ENCODE measurements around the gene RAD51B. TPM values are rescaled to one million over a fixed set of nuclear protein-coding genes. Genes with fewer than 3 reads are reported as not detected.
A peak's percentile ranks its signal among the peaks of the same experiment; 100 is the strongest.
"Not testable (repeated sequence)": the region's sequence is repeated elsewhere in the genome, so short reads cannot be mapped to it uniquely, and the experiment has no call there.

RAD51B gene
- total RNA-seq, 2 donors from 2014 or later, result 9.3 to 12.1 TPM

DNA sequence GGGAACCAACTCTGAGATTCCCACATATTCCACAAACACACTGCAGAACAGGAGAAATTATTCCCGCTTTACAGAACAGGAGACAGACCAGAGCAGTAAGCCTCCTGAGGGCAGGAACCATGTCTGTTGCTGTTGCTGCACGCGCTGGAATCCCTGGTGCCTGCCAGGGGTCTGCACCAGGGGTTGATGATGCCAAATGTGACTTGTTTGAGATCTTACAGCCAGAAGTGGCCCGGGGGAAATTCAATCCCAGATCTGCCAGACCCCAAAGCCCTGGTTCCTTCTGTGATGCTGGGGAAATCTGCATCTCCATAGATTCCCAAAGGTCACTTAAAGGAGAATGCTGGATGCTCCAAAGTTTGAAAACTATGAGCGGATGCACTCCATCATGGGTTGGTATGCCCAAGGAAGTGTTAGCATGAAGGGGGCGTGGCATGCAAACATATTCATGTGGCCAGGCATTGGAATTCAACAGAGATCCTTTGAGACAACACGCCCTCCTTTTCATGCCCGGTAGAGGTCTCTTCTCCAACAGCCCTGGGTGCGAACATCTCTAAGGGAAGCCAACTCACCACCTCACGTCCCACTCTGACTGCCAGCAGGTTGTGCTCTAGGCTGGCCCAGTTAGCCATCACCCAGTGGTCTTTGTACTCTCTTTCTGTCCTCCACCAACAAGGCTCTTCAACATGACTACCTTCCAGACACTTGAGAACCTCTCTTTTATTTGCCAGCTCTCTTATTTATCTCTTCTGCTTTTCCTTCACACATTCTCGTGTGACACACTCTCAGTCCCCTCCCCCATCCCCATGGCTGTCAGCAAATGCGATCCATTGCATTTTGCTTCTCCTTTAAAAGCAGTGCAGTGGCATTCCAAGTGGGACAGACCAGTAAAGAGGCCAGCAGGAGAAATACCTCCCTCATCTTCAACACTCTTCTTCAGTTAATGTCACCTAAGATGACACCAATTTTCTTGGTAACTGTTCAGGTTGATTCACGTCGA lies 841.9 kb downstream of the RAD51B start:
- Histone ChIP-seq H3K4me3 (no peak overlapping the region), H3K27ac (no peak overlapping the region), H3K9me3 (no peaks in the 10 kb centered on the region), H3K27me3 (replicated peaks; ENCODE audit: insufficient read depth) (no peaks in the 10 kb centered on the region), H3K4me1 (ENCODE audit: control insufficient read depth in 1 of 2, low read depth in 2 of 2) (peaks cover 19 to 46% of the 10 kb centered on the region in 2 donors), H3K36me3 (no peaks in the 10 kb centered on the region)
- ATAC-seq (ENCODE audit: insufficient number of reproducible peaks, low FRiP score, low read depth) (no peak), DNase-seq (ENCODE audit: low spot score) (no peak)
- TF ChIP-seq, protein P1, sequence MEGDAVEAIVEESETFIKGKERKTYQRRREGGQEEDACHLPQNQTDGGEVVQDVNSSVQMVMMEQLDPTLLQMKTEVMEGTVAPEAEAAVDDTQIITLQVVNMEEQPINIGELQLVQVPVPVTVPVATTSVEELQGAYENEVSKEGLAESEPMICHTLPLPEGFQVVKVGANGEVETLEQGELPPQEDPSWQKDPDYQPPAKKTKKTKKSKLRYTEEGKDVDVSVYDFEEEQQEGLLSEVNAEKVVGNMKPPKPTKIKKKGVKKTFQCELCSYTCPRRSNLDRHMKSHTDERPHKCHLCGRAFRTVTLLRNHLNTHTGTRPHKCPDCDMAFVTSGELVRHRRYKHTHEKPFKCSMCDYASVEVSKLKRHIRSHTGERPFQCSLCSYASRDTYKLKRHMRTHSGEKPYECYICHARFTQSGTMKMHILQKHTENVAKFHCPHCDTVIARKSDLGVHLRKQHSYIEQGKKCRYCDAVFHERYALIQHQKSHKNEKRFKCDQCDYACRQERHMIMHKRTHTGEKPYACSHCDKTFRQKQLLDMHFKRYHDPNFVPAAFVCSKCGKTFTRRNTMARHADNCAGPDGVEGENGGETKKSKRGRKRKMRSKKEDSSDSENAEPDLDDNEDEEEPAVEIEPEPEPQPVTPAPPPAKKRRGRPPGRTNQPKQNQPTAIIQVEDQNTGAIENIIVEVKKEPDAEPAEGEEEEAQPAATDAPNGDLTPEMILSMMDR (IDR thresholded peaks at IDR 0.05), result no peak

DNA sequence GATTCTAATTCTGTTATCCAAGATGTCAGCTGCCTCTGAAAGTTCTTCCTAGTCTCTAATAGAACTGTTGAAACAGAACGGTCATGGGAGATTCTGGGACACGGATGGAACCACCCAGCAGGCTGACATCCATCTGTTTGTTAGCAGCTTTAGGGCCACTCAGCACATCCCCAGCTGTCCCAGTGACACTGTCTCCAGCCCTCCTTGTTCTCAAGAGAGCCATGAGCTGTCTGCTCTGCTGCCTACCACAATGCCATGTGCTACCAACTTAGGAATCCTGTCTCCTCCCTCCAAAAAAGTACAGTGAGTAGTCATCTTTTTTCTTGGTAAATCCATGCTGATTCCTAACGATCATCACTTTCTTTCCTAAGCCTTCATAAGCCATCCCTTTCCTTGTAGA lies 842.8 kb downstream of the RAD51B start:
- TF ChIP-seq, protein P1 (IDR thresholded peaks at IDR 0.05), result no peak
- Histone ChIP-seq H3K27ac (no peak overlapping the region), H3K27me3 (replicated peaks; ENCODE audit: insufficient read depth) (no peaks in the 10 kb centered on the region), H3K4me3 (no peak overlapping the region), H3K4me1 (ENCODE audit: control insufficient read depth in 1 of 2, low read depth in 2 of 2) (peaks cover 20 to 54% of the 10 kb centered on the region in 2 donors), H3K36me3 (no peaks in the 10 kb centered on the region), H3K9me3 (no peaks in the 10 kb centered on the region)
- no peak for ATAC-seq (ENCODE audit: insufficient number of reproducible peaks, low FRiP score, low read depth)
- DNase-seq (ENCODE audit: low spot score), result no peak

DNA sequence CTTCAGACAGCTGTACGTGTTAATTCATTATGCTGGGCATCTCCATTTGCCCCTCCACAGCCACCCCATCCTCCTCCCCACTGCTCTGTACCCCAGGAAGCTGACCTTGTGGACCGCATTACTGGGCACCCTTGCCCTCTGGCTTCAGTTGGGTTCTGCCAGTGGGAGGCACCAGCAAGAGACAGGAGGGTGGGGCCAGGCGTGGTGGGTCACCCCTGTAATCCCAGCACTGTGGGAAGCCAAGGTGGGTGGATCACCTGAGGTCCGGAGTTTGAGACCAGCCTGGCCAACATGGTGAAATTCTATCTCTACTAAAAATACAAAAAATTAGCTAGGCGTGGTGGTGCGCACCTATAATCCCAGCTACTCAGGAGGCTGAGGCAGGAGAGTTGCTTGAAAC lies 843.2 kb downstream of the RAD51B start:
- peaks cover 20 to 59% of the 10 kb centered on the region in 2 donors for H3K4me1 ChIP-seq (ENCODE audit: control insufficient read depth in 1 of 2, low read depth in 2 of 2)
- not testable (repeated sequence) for ATAC-seq (ENCODE audit: insufficient number of reproducible peaks, low FRiP score, low read depth); H3K27ac ChIP-seq

DNA sequence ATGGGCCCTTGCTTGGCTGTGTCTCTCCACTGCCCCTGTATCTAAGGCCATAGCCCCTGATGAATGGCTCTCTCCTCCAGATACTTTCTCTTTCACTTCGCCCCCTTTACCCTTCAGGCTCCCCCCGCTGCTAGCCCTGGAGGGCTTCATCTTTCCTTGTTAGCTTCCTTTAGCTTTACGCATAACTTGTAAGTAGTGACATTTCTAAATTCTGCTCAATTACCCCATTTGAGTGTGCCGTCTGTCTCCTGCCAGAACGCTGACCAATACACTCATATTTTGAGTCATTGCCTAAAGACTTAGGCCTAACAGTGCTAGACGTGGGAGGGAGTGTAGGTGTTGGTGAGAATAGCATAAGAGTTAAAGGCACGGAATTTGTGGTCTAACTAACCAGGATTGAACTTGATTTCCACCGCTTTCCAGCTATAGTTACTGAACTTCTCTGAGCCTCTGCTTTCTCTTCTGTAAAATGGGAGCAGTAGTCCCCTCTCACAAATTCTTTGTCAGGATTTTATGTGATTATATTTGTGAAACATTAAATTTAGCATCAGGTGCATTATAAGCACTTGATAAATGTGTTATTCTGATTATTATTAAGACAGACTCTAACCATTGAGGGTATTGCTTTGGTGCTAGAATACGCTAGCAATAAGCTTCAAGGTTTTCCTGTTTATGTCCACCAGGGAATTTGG lies 844.0 kb downstream of the RAD51B start:
- DNase-seq (ENCODE audit: low spot score) (no peak), ATAC-seq (ENCODE audit: insufficient number of reproducible peaks, low FRiP score, low read depth) (peak; percentile 53)
- Histone ChIP-seq H3K36me3 (no peaks in the 10 kb centered on the region), H3K9me3 (no peaks in the 10 kb centered on the region), H3K4me1 (ENCODE audit: control insufficient read depth in 1 of 2, low read depth in 2 of 2) (peaks cover 20 to 61% of the 10 kb centered on the region in 2 donors), H3K4me3 (peak overlapping the region; percentile 11), H3K27me3 (replicated peaks; ENCODE audit: insufficient read depth) (no peaks in the 10 kb centered on the region), H3K27ac (peak overlapping the region in 1 of 2 donors; percentile 33)
- TF ChIP-seq, protein P1 (IDR thresholded peaks at IDR 0.05), result no peak

More for the DNA sequence above, 843.2 kb downstream of the RAD51B start:
- H3K4me3 ChIP-seq; H3K27me3 ChIP-seq (replicated peaks; ENCODE audit: insufficient read depth); H3K36me3 ChIP-seq; DNase-seq (ENCODE audit: low spot score); H3K9me3 ChIP-seq: not testable (repeated sequence)

DNA sequence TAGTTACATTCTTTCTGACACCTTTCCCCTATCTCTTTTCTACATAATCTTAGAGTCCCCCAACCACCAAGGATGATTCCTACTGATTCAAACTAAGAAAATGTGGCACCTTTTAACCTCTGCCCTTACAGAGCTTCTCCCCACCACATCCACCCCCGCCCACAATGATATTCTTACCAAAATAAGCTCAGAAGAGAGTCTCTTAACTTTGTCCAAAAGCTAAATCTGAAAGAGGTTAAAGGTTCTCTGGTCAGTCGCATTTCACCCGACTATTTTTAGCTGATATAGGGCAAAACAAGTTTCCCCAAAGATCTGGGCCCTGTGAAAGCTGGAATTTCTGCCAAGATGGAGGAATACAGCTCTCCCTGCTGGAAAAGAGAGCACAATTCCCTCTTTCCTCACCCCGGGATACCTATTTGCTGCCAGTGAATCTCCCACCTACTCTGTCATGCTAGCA lies 844.7 kb downstream of the RAD51B start:
- H3K27me3 ChIP-seq (replicated peaks; ENCODE audit: insufficient read depth), result no peaks in the 10 kb centered on the region
- ATAC-seq (ENCODE audit: insufficient number of reproducible peaks, low FRiP score, low read depth), result no peak
- H3K9me3 ChIP-seq, result no peaks in the 10 kb centered on the region
- TF ChIP-seq, protein P1 (IDR thresholded peaks at IDR 0.05), result no peak
- no peak for DNase-seq (ENCODE audit: low spot score)
- H3K4me3 ChIP-seq, result no peak overlapping the region
- peaks cover 20 to 62% of the 10 kb centered on the region in 2 donors for H3K4me1 ChIP-seq (ENCODE audit: control insufficient read depth in 1 of 2, low read depth in 2 of 2)
- H3K27ac ChIP-seq, result peak overlapping the region in 1 of 2 donors; percentile 33
- no peaks in the 10 kb centered on the region for H3K36me3 ChIP-seq

All from thoracic aorta (tissue), 2 donors.